HG03469 (cell line): ENCODE results near the gene GARIN1A.
"Not testable (repeated sequence)": the region's sequence is repeated elsewhere in the genome, so short reads cannot be mapped to it uniquely, and the experiment has no call there.

Source experiments
- ATAC-seq: cut with Tn5 transposase; IDR thresholded peaks from one replicate; pipeline ENCODE4 v1.9.1; 2021; ENCODE audit warnings: mild to moderate bottlenecking, moderate library complexity, moderate number of reproducible peaks; ENCODE audit not compliant: unreplicated experiment

The GARIN1A gene

DNA sequence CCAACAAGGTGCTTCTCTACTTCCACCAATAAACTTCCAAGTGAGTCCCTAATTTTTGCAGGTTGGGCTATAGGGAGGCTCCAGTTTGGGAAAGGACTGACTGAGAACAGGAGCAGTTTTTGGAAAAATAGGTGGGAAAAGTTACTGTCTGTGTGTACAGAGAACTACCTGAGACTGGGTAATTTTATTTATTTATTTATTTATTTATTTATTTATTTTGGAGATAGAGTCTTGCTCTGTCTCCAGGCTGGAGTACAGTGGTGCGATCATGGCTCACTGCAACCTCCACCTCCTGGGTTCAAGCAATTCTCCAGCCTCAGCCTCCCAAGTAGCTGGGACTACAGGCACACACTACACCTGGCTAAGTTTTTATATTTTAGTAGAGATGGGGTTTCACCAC lies 11.2 kb downstream of the GARIN1A start:
- not testable (repeated sequence) for ATAC-seq

DNA sequence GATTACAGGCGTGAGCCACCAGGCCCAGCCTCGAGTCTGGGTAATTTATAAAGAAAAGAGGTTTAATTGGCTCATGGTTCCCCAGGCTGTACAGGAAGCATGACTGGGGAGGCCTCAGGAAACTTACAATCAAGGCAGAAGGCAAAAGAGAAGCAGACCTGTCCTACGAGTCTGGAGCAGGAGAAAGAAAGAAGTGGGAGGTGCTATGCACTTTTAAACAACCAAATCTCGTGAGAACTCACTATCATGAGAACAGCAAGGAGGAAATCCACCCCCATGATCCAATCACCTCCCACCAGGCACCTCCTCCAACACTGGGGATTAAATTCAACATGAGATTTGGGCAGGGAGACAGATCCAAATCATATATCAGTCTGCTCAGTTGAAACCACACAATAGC lies 11.6 kb downstream of the GARIN1A start:
- ATAC-seq, result not testable (repeated sequence)

DNA sequence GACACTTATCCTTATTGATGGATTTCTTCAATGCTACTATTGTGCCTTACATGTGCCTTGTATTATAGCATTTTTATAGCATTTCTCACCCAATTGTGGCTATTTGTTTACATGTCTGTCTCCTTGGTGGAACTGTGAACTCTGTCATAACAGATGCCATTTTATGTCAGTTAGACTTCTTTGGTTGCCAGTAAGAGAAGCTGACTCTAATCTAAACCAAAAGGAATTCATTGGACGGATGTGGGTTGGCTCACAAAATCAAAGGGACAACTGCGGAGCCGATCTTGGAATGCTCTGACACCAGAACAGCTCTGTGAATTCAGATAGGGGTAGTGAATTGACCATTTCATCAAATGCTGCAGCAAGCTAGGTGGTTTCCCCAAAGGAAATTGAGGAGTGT lies 15.0 kb downstream of the GARIN1A start:
- no peak for ATAC-seq

DNA sequence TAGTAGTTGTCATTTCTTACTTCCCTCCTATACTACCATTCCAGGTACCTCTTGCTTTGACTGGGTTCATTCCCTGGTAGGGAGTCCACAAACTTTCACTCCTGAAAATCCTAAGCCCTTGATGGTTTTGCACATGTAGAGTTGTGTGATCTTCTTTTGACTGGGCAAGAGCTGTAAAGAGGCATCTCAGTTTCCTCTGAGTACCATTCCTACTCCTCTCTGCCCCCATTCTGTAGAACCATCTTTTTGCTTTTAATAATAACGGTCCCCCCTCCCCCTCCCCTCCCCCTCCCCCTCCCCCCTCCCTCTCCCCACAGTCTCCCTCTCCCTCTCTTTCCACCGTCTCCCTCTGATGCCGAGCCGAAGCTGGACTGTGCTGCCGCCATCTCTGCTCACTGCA lies 16.4 kb downstream of the GARIN1A start:
- no peak for ATAC-seq

DNA sequence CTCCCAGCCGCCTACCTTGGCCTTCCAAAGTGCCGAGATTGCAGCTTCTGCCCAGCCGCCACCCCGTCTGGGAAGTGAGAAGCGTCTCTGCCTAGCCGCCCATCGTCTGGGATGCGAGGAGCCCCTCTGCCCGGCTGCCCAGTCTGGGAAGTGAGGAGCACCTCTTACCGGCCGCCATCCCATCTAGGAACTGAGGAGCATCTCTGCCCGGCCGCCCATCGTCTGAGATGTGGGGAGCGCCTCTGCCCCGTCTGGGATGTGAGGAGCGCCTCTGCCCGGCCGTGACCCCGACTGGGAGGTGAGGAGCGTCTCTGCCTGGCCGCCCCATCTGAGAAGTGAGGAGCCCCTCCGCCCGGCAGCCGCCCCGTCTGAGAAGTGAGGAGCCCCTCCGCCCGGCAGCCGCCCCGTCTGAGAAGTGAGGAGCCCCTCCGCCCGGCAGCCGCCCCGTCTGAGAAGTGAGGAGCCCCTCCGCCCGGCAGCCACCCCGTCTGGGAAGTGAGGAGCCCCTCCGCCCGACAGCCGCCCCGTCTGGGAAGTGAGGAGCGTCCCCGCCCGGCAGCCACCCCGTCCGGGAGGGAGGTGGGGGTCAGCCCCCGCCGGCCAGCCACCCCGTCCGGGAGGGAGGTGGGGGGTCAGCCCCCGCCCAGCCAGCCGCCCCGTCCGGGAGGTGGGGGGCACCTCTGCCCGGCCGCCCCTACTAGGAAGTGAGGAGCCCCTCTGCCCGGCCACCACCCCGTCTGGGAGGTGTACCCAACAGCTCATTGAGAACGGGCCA lies 17.3 kb downstream of the GARIN1A start:
- ATAC-seq, result not testable (repeated sequence)

DNA sequence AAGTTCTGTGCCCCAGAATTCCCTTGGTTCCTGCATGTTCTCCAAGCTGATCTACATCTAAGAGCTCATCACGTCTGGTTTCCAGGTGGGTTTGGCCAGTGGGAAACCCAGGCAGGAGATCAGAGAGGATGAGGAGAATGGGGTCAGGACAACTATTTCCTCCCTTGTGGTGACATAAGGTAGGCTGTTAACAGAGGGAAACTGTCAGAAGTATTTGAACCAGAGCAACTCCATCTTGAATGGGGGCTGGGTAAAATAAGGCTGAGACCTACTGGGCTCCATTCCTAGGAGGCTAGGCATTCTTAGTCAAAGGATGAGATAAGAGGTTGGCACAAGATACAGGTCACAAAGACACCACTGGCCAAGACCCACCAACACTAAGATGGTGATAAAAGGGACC lies 19.1 kb downstream of the GARIN1A start:
- no peak for ATAC-seq

DNA sequence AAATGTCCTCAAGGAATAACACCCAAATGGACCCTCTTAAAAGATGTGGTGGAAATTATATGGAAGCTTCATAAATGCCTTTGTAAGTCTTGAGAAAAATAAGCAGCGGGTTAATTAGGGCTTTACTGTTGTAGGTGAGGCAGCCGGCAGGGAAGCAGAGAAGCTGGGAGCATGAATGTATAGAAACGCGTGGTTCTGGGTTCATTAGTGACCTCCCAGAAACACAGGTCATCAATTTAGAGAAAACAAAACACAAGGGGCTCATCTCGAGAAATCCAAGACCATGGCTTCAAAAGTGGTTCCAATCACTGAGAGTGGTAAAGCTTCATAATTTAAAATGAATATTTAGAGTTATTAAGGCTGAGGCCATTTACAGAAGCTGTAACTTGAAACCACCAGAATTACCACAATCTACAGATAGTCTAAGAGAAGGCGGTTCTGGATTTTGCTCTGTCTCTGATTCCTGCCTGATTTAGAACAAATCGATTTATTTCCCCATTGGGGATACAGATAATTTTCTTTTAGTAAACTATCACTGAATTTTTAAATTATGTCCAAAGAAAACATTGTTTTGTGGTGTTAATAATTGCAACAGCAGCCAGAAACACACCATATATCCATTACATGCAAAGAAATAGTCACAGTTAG lies 20.7 kb downstream of the GARIN1A start:
- ATAC-seq, result no peak

DNA sequence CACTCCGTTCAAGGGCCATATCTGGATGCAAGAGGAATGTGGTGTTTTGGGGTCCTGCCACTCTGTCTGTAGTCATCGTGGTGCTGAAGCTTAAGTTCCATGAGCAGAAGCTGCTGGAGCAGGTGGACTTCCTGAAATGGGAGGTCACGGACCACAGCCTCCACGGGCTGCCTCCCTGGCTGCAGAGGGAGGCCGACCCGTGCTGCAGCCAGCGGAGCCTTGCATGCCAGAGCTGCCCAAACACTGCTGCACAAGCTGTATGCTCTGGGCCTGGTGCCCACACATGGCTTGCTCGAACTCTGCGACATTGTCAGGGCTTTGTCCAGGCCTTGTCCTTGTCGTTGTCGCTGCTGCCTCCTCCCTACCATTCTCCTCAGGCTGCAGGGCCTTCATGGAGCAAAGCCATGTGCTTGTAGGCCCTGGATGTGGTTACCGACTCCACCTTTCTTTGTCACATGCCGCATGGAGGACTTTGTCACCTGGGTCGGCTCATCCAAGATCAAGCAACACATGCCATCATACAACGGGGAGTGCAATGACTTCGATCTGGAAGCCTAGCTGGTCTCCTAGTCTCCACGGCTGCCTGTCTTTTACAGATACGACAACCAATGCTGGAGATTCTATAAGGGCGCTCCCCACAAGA lies 21.4 kb downstream of the GARIN1A start:
- ATAC-seq, result no peak

DNA sequence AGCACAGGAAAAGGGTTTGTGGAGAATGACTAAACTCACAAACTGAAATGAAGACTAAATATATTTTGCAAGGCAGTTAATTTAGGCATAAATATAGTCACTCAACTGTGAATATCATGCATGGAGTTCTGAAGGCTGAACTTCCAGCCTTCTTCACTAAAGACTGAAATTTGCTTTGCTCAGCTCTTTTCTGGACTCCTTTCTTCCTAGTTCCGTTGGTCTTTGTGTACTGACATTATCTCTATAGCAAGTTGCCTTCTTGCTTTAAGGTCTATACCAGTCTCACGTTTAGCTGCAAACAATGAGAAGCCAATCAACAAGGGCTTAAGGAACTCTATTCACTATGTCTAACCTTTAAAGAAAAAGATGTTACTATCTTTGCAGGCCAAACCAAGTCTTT lies 22.6 kb downstream of the GARIN1A start:
- no peak for ATAC-seq

DNA sequence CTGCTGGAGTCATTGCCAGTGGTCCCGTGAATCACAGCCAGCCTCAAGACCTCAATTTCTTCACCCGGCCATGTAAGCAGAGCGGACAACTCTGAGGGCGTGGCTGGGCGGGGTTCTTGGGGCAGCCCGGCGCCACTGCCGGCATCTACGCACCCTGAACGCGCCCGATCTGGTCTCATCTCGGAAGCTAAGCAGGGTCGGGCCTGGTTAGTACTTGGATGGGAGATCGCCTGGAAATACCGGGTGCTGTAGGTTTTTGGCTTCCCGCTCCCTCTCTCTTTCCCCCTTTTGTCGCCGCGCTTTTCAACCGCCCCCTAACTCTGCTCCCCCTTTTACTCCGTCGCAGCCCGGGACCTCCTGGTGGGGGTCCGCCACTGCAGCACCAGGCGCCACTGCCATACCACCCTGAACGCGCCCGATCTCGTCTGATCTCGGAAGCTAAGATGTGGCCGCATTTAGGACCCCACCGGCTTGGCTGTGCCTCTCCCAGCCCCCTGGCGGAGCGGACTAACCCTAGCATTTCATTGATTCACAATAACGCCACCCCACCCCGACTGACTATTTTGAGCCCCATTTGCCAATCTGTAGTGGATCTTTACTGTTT lies 25.3 kb downstream of the GARIN1A start:
- no peak for ATAC-seq

DNA sequence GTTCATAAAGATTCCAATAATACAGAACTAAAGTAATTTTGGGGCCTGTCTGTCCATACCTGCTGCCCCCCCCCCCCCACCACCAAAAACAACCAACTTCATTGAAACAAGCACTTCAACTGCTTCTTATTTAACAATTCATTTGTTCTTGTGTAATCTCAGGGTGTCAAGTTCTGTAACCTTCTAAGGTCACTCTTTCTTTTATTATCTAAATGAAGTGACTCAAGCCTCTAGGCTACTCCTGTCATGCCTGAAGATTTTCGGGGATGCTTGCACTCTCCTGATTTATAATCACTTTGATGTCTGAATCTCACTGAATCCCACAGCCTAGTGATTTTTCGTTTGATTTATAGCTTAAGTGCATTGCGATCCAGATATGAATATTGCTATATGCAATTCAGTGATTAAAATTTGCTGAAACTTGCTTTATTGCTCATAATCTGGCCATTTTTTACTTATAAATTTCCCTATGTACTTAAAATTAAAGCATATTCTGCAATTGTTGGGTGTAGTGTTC lies 27.2 kb downstream of the GARIN1A start:
- ATAC-seq, result no peak

DNA sequence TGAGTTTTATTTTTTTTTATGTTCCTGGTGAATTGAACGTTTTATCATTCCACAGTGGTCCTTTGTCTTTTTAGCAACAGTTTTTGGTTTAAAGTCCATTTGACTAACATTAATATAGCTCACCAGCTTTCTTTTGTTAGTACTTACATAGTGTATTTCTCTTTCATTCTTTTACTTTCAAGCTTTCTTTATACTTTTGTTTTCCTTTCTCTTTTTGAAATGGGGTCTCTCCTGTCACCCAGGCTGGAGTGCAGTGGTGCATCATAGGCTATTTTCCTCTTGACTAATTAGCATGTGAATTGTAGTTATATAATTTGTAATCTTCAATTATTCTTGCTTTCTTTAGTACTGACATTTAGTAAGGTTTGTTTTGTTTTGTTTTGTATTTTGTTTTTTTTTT lies 27.8 kb downstream of the GARIN1A start:
- ATAC-seq, result no peak

DNA sequence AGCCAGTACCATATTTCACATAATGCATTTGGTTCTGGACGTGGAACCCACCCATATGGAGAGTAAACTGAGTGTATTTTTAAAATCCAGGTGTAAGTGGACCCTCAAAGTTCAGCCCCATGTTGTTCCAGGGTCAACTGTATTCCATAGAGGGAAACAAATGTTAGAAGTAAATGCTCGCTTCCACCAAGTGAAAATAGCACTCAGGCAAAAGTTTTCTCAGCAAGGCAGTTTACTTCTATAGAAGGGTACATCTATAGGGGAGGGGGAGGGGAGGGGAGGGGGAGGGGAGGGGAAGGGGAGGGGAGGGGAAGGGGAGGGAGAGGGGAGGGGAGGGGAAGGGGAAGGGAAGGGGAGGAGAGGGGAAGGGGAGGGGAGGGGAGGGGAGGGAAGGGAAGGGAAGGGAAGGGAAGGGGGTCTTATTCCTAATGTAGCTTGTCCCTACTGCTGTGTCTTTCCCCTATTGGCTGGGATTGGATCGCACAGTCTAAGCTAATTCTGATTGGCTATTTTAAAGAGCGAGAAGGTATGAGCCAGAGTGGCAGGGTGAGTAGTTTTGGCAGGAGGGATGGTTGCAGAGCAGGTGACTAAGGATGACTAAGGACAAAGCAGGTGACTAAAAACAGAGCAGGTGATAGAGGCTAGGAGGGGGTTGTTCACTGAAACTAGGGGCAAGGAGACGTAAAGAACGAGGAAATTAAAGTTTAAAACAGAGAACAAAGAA lies 29.1 kb downstream of the GARIN1A start:
- ATAC-seq, result no peak

DNA sequence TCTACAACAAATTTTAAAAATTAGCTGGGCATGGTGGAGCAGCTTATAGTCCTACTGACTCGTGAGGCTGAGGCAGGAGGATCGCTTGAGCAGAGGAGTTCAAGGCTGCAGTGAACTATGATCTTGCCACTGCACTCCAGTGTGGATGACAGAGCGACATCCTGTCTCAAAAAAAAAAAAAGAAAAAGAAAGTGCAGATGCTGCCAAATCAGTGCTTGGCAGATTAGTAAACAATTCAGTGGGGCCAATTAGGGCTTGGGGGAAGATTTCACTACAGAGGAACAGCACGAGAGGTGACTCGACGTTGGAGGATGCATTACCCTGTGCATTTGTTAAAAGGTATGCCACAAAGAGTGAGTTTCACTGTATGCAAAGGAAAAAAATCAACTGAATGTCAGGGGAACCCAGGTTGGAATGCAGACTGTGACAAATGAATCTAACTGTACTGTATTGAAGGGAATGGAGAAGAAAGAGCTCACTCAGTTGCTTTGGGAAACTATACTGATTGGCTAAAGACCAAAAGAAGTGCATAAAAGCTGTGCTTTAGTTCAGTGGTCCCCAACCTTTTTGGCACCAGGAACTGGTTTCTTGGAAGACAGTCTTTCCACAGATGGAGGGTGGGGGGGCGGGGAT lies 31.6 kb downstream of the GARIN1A start:
- no peak for ATAC-seq

DNA sequence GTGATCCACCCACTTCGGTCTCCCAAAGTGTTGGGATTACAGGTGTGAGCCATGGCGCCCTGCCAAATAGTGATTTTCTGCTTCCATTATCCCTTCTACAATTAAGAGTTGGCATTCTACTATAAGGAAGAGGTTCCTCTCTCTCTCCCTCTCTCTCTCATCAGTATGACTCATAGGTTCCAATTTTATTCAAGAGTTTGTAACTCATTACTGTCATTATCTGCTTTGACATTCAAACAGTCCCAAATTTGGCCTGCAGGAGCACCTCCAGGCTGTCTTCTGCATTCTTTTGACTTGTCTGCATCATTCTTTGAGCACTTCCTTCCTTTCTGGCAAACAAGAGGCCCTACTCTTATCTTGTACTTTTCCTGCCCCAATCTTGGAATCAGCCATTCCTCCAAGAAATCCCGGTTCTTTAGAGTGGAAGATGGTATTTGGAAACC lies 33.8 kb downstream of the GARIN1A start:
- ATAC-seq, result no peak

DNA sequence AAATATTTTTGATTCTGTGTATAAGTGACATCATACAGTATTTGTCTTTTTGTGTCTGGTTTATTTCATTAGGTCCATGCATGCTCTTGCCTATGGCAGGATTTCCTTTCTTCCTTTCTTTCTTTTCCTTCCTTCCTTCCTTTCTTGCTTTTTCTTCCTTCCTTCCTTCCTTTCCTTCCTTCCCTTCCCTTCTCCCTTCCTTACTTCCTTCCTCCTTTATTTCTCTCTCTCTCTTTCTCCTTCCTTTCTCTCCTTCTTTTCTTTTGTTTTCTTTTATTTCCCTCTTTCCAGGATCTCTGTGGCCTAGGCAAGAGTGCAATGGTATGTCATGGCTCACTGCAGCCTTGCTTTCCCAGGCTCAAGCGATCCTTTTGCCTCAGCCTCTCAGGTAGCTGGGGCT lies 35.7 kb downstream of the GARIN1A start:
- no peak for ATAC-seq

DNA sequence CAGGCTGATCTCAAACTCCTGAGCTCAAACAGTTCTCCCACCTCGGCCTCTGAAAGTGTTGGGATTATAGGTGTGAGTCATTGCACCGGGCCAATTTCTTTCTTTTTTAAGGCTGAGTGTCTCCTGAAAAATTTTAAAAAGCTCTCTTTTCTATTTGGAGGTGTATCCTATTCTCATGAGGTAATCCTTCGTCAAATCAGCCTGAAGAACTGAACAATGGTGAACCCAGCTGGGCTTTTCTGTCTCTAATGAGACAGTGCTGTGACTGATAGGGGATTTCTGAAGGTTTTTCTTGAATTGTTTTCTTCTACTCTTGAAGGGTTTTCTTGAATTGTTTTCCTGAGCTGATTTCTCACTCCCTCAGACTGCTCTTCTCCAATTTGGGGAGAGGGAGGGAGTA lies 36.1 kb downstream of the GARIN1A start:
- ATAC-seq, result no peak

DNA sequence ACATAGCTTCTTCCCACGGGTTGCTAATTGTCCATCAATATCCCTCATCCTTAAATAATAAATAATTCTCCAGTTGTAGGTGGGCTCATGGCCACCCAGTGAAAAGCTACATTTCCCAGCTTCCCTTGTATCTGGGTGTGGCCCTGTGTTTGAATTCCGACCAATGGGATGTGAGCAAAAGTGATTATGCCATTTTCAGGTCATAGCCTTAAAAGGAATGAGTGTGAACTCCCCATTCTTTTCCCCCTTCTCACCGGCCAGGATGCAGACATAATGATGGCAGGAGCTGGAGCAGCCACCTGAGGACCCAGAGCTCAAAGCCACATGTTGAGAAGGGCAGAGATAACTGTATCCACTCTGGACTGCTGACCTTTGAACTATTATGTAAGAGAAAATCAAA lies 36.7 kb downstream of the GARIN1A start:
- ATAC-seq, result no peak

DNA sequence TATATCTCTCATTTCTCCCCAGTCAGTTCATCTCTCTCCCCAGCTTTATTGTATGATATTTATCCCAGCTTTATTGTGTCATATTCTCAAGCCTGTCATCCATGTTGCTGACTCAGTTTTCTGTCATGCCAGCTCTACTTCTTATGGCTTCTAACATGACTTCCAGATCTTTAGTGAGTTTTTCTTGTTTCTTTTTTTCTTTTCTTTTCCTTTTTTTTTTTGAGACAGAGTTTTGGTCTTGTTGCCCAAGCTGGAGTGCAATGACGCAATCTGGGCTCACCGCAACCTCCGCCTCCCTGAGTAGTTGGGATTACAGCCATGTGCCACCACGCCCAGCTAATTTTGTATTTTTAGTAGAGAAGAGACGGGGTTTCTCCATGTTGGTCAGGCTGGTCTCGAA lies 38.4 kb downstream of the GARIN1A start:
- ATAC-seq, result no peak

DNA sequence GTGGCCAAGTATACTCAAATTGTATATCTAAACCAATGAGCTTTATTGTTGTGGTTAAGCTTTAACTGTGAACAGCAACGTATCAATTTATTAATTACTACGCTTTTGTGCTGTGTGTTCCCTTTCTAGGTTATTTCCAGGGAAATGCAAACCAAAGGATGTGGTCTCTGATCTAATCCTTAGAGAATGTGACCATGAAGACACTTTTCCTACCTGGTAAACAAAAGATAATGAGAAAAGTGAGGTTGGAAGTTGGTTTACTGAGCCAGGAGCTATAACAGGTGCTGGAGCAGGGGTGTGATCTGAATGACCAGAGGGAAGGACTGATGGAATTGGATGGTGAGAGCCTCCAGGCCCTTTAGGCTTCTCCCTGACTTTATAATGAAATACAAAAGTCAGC lies 41.7 kb downstream of the GARIN1A start:
- no peak for ATAC-seq
